ENCODE measurements around the gene SRD5A1. TPM values are rescaled to one million over a fixed set of nuclear protein-coding genes. Genes with fewer than 3 reads are reported as not detected.

SRD5A1 gene
- total and polyA plus RNA-seq, 2 experiments from 2014 or later = 18.9 to 20.2 TPM

DNA sequence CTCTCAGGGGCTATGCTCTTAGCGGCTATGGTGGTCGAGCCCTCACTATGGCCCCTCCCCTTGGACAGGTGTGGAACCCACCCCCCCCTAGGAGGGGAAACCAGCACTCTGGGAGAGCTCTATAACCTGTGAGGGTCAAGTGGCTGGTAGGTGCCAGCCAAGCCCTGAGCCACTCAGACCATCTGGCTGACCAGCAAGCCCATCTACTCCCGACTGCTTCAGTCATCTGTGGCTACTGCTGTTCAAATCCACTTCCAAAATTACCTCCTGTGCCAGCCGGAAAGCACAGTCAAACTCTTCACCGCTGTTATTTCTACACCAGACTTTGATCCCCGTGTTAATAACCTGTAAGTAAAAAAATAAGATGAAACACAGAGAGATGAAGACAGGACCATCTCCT lies 28.9 kb upstream of the SRD5A1 start:
- WGBS, 2 experiments (ENCODE audit: low coverage in 1 of 2, low lambda C conversion rate in 2 of 2, missing lambda C conversion rate in 2 of 2) = 77 to 79% methylated on average over 6 of the region's 6 CpGs
- no peak for DNase-seq
- peaks cover 68% of the 10 kb centered on the region for H3K36me3 ChIP-seq (ENCODE audit: low read depth)

GRCh38 chr5:6604946-6605345 lies 28.3 kb upstream of the SRD5A1 start:
- no peaks in the 10 kb centered on the region for H3K27me3 ChIP-seq (replicated peaks; ENCODE audit: insufficient read depth)
- no peak overlapping the region for H3K27ac ChIP-seq
- DNase-seq = no peak
- H2AFZ ChIP-seq = no peak overlapping the region
- H3K79me2 ChIP-seq (ENCODE audit: insufficient read depth) = peaks cover 24% of the 10 kb centered on the region; the same call in 1 of the 2 replicates
- H3K9me2 ChIP-seq (ENCODE audit: insufficient read depth) = no peaks in the 10 kb centered on the region
- no peak for TF ChIP-seq EZH2 (IDR thresholded peaks at IDR 0.05; ENCODE audit: insufficient read depth, poor library complexity, severe bottlenecking)
- no peak for TF ChIP-seq EZH2phosphoT487 (IDR thresholded peaks at IDR 0.05; ENCODE audit: insufficient read depth, low read depth)
- in situ Hi-C loops (cut with MboI) = no loop called here
- 99% methylated on average over 12 of the region's 12 CpGs for WGBS, 2 experiments (ENCODE audit: low coverage in 1 of 2, low lambda C conversion rate in 2 of 2, missing lambda C conversion rate in 2 of 2)
- H4K20me1 ChIP-seq (ENCODE audit: insufficient read depth) = no peaks in the 10 kb centered on the region
- no peak overlapping the region for H3K4me2 ChIP-seq (ENCODE audit: unreplicated experiment)
- no peak overlapping the region for H3K9ac ChIP-seq
- no peaks in the 10 kb centered on the region for H3K4me1 ChIP-seq (ENCODE audit: insufficient read depth)
- H3K4me3 ChIP-seq = no peak overlapping the region
- no peaks in the 10 kb centered on the region for H3K9me3 ChIP-seq (ENCODE audit: low read depth)
- peaks cover 74% of the 10 kb centered on the region for H3K36me3 ChIP-seq (ENCODE audit: low read depth)
- no peaks in the 10 kb centered on the region for H3F3A ChIP-seq (ENCODE audit: insufficient read depth)

More for the DNA sequence above, 28.9 kb upstream of the SRD5A1 start:
- H4K20me1 ChIP-seq (ENCODE audit: insufficient read depth) = no peaks in the 10 kb centered on the region
- H3K27me3 ChIP-seq (replicated peaks; ENCODE audit: insufficient read depth) = no peaks in the 10 kb centered on the region
- in situ Hi-C loops (cut with MboI) = no loop called here
- TF ChIP-seq EZH2 (IDR thresholded peaks at IDR 0.05; ENCODE audit: insufficient read depth, poor library complexity, severe bottlenecking) (no peak), EZH2phosphoT487 (IDR thresholded peaks at IDR 0.05; ENCODE audit: insufficient read depth, low read depth) (no peak)
- no peak overlapping the region for H3K9ac ChIP-seq
- H3K9me2 ChIP-seq (ENCODE audit: insufficient read depth) = no peaks in the 10 kb centered on the region
- peaks cover 18% of the 10 kb centered on the region; the same call in 1 of the 2 replicates for H3K79me2 ChIP-seq (ENCODE audit: insufficient read depth)
- H3K27ac ChIP-seq = no peak overlapping the region
- no peak overlapping the region for H3K4me2 ChIP-seq (ENCODE audit: unreplicated experiment)
- H3K9me3 ChIP-seq (ENCODE audit: low read depth) = no peaks in the 10 kb centered on the region
- no peaks in the 10 kb centered on the region for H3K4me1 ChIP-seq (ENCODE audit: insufficient read depth)
- H3K4me3 ChIP-seq = no peak overlapping the region
- no peaks in the 10 kb centered on the region for H3F3A ChIP-seq (ENCODE audit: insufficient read depth)
- no peak overlapping the region for H2AFZ ChIP-seq

DNA sequence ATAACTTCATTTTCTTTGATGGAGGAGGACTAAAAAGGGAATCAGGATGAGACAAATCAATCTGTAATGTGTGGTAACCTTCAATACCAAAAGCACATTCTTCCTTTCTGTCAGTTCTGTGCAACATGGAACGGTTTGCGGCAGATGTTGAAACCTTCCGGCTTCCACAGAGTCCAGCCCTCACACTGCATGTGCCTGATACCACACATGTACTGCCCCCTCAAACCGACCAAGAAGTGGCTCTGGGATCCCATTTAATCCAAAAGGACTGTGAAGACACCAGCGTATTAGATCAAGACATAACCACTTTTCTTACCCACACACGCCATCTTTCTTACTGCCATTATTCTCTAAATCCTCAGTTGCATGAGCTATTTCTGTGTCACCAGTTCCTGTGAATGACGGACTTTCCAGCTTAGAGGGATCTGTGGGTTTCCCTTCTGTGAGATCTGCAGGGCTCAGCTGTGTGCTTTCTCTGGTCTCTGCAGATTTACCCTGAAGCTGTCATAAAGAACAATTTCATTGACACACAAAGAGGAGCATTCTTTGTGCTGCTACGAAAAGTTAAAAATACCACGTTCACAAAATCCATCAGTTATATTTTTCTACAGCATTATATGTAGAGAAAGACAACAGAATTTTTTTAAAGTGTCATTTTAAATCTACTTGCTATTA lies 26.2 kb upstream of the SRD5A1 start:
- Histone ChIP-seq H3K27me3 (replicated peaks; ENCODE audit: insufficient read depth) (no peaks in the 10 kb centered on the region), H3K9ac (no peak overlapping the region), H3K4me1 (ENCODE audit: insufficient read depth) (no peaks in the 10 kb centered on the region), H3K4me3 (no peak overlapping the region), H4K20me1 (ENCODE audit: insufficient read depth) (no peaks in the 10 kb centered on the region), H3K9me3 (ENCODE audit: low read depth) (no peaks in the 10 kb centered on the region), H3K36me3 (ENCODE audit: low read depth) (peaks cover 79% of the 10 kb centered on the region), H3K9me2 (ENCODE audit: insufficient read depth) (no peaks in the 10 kb centered on the region), H3K79me2 (ENCODE audit: insufficient read depth) (peaks cover 40% of the 10 kb centered on the region), H2AFZ (no peak overlapping the region), H3K4me2 (ENCODE audit: unreplicated experiment) (no peak overlapping the region), H3F3A (ENCODE audit: insufficient read depth) (no peaks in the 10 kb centered on the region), H3K27ac (no peak overlapping the region)
- no peak for TF ChIP-seq EZH2phosphoT487 (IDR thresholded peaks at IDR 0.05; ENCODE audit: insufficient read depth, low read depth)
- no peak for TF ChIP-seq EZH2 (IDR thresholded peaks at IDR 0.05; ENCODE audit: insufficient read depth, poor library complexity, severe bottlenecking)
- in situ Hi-C loops (cut with MboI) = no loop called here
- 87% methylated on average over 9 of the region's 9 CpGs for WGBS, 2 experiments (ENCODE audit: low coverage in 1 of 2, low lambda C conversion rate in 2 of 2, missing lambda C conversion rate in 2 of 2)
- DNase-seq = no peak

GRCh38 chr5:6607559-6607936 lies 25.7 kb upstream of the SRD5A1 start:
- H3K9me3 ChIP-seq (ENCODE audit: low read depth) = no peaks in the 10 kb centered on the region
- H3F3A ChIP-seq (ENCODE audit: insufficient read depth) = no peaks in the 10 kb centered on the region
- in situ Hi-C loops (cut with MboI) = no loop called here
- H4K20me1 ChIP-seq (ENCODE audit: insufficient read depth) = no peaks in the 10 kb centered on the region
- H3K4me2 ChIP-seq (ENCODE audit: unreplicated experiment) = no peak overlapping the region
- H3K27me3 ChIP-seq (replicated peaks; ENCODE audit: insufficient read depth) = no peaks in the 10 kb centered on the region
- H3K9me2 ChIP-seq (ENCODE audit: insufficient read depth) = no peaks in the 10 kb centered on the region
- 95 to 97% methylated on average over 5 of the region's 5 CpGs for WGBS, 2 experiments (ENCODE audit: low coverage in 1 of 2, low lambda C conversion rate in 2 of 2, missing lambda C conversion rate in 2 of 2)
- H3K4me1 ChIP-seq (ENCODE audit: insufficient read depth) = no peaks in the 10 kb centered on the region
- no peak overlapping the region for H3K27ac ChIP-seq
- no peak overlapping the region for H3K9ac ChIP-seq
- H3K4me3 ChIP-seq = no peak overlapping the region
- TF ChIP-seq EZH2phosphoT487 (IDR thresholded peaks at IDR 0.05; ENCODE audit: insufficient read depth, low read depth) (no peak), EZH2 (IDR thresholded peaks at IDR 0.05; ENCODE audit: insufficient read depth, poor library complexity, severe bottlenecking) (no peak)
- H2AFZ ChIP-seq = no peak overlapping the region
- H3K79me2 ChIP-seq (ENCODE audit: insufficient read depth) = peaks cover 45% of the 10 kb centered on the region
- DNase-seq = no peak
- peaks cover 74% of the 10 kb centered on the region for H3K36me3 ChIP-seq (ENCODE audit: low read depth)
